Measurements from ENCODE around the gene MUS81.

GRCh38 chr11:65903715-65904114 is 43.5 kb downstream of the MUS81 start:
- TF ChIP-seq POLR2A (IDR thresholded peaks at IDR 0.05) (no peak), CTCF (IDR thresholded peaks at IDR 0.05) (no peak)
